ENCODE data around the gene HSD17B13. TPM values are rescaled to one million over a fixed set of nuclear protein-coding genes. Genes with fewer than 3 reads are reported as not detected.

The HSD17B13 gene, protein sequence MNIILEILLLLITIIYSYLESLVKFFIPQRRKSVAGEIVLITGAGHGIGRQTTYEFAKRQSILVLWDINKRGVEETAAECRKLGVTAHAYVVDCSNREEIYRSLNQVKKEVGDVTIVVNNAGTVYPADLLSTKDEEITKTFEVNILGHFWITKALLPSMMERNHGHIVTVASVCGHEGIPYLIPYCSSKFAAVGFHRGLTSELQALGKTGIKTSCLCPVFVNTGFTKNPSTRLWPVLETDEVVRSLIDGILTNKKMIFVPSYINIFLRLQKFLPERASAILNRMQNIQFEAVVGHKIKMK
- under 0.01 TPM in 1 of 2 replicates, not detected in the other for total RNA-seq

DNA sequence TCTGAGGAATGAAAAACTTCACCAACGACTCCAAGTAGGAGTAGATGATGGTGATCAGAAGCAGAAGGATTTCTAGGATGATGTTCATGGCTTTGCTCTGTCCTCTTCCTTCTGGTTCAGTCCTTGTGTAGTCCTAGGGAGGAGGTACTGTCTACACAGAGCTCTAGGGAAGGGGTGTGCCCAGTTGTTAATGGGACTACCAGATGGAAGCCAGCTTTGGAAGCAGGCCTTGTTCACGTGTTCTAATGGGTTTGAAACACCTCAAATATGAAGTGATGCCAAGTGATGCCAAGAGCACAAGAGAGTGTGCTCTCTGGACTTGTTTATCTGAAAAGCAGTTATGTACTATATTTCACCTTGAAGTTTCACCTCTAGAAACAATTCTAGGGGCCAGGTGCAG, at the start of gene HSD17B13:
TSS of gene HSD17B13 (minus strand) at position 129 of the 400 bp plus-strand sequence. CDS start at position 88, 41 bp downstream.

Other genes with a start within 250 kb of the HSD17B13 start
- 10.0 and 12.9 TPM in 2 replicates for gene KLHL8, start 102.3 kb downstream of the HSD17B13 start, total RNA-seq
- 22.7 and 25.7 TPM in 2 replicates for gene HSD17B11, start 68.3 kb upstream of the HSD17B13 start, total RNA-seq
- gene NUDT9, start 99.7 kb upstream of the HSD17B13 start, total RNA-seq, result 15.7 and 25.1 TPM in 2 replicates
- 1.3 TPM in 1 of 2 replicates, not detected in the other for gene SPARCL1, start 206.5 kb upstream of the HSD17B13 start, total RNA-seq